Astrocyte of the spinal cord (primary cell): Measurements from ENCODE around the gene COL6A3.
A peak's percentile ranks its signal among the peaks of the same experiment; 100 is the strongest.

ENCODE experiments used
- DNase-seq: peaks from one replicate; pipeline ENCODE4 v3.0.0; 2011; ENCODE audit warnings: low read depth, low spot score
- H3K4me3 ChIP-seq: 2 replicates; pipeline ENCODE4 v1.5.1; 2011; ENCODE audit warnings: low read depth, mild to moderate bottlenecking, low read length, moderate library complexity
- in situ Hi-C: cut with HindIII; loops from 2 replicates; pipeline ENCODE4 v1.10.0; 2017; ENCODE audit warnings: low sequenced_read_pairs
- TF ChIP-seq, protein P1 (sequence below): IDR thresholded peaks from 2 replicates; pipeline ENCODE4 v1.5.1; 2012; ENCODE audit warnings: low read depth, mild to moderate bottlenecking, low read length, inconsistent platforms

COL6A3 gene

GRCh38 chr2:237456200-237456843, 42.4 kb upstream of the COL6A3 start:
- DNase-seq = peak; percentile 94
- H3K4me3 ChIP-seq = no peak overlapping the region
- TF ChIP-seq, protein P1, sequence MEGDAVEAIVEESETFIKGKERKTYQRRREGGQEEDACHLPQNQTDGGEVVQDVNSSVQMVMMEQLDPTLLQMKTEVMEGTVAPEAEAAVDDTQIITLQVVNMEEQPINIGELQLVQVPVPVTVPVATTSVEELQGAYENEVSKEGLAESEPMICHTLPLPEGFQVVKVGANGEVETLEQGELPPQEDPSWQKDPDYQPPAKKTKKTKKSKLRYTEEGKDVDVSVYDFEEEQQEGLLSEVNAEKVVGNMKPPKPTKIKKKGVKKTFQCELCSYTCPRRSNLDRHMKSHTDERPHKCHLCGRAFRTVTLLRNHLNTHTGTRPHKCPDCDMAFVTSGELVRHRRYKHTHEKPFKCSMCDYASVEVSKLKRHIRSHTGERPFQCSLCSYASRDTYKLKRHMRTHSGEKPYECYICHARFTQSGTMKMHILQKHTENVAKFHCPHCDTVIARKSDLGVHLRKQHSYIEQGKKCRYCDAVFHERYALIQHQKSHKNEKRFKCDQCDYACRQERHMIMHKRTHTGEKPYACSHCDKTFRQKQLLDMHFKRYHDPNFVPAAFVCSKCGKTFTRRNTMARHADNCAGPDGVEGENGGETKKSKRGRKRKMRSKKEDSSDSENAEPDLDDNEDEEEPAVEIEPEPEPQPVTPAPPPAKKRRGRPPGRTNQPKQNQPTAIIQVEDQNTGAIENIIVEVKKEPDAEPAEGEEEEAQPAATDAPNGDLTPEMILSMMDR = no peak
- in situ Hi-C loops = no loop called here

GRCh38 chr2:237455764-237456163, 41.8 kb upstream of the COL6A3 start:
- DNase-seq = no peak
- H3K4me3 ChIP-seq = no peak overlapping the region
- in situ Hi-C loops = no loop called here
- TF ChIP-seq, protein P1 = no peak

- no peak for DNase-seq
- in situ Hi-C loops = no loop called here
- H3K4me3 ChIP-seq = no peak overlapping the region
- TF ChIP-seq, protein P1 = no peak
Observed at GRCh38 chr2:237453671-237454070, 39.7 kb upstream of the COL6A3 start.

GRCh38 chr2:237452861-237453260, 38.9 kb upstream of the COL6A3 start:
- no peak for DNase-seq
- in situ Hi-C loops = no loop called here
- no peak overlapping the region for H3K4me3 ChIP-seq
- TF ChIP-seq, protein P1 = no peak

GRCh38 chr2:237451643-237452469, 37.9 kb upstream of the COL6A3 start:
- in situ Hi-C loops = no loop called here
- no peak for DNase-seq
- no peak overlapping the region for H3K4me3 ChIP-seq
- TF ChIP-seq, protein P1 = peak; percentile 48

- TF ChIP-seq, protein P1 = no peak
- no peak for DNase-seq
- no peak overlapping the region for H3K4me3 ChIP-seq
- in situ Hi-C loops = no loop called here
Observed at GRCh38 chr2:237450583-237450982, 36.6 kb upstream of the COL6A3 start.
